Activated B cell treated with CpG ODN at 0.5 μM for 24 hours (primary cell): ENCODE results near the gene SDF2. TPM values are rescaled to one million over a fixed set of nuclear protein-coding genes. Genes with fewer than 3 reads are reported as not detected.

Experiments used
- ATAC-seq: fragments of 200-7000 bp; cut with Tn5 transposase; one replicate; pipeline ENCODE4 v1.10.0; 2021; ENCODE audit warnings: low read depth, mild to moderate bottlenecking, moderate library complexity
- CTCF ChIA-PET: fragments of 350-600 bp; sonication (Branson Sonifier 250); formaldehyde crosslinking; loops from one replicate; lab custom pipeline; 2021; ENCODE audit warnings: antibody characterized with exemption; lab: Charles Lee
- POLR2A ChIA-PET: fragments of 350-600 bp; sonication (Branson Sonifier 250); formaldehyde crosslinking; loops from one replicate; lab custom pipeline; 2021; ENCODE audit warnings: antibody characterized with exemption; lab: Charles Lee
- DNase-seq: peaks from one replicate; pipeline ENCODE4 v3.0.0; 2022
- H3K27ac Mint-ChIP-seq: one replicate; pipeline ENCODE4 v1.8.0; 2020; ENCODE audit warnings: mixed read lengths
- H3K27me3 Mint-ChIP-seq: one replicate; pipeline ENCODE4 v1.8.0; 2021; ENCODE audit warnings: mixed read lengths
- H3K36me3 Mint-ChIP-seq: one replicate; pipeline ENCODE4 v1.8.0; 2021; ENCODE audit warnings: low read depth, mixed read lengths
- H3K4me1 Mint-ChIP-seq: one replicate; pipeline ENCODE4 v1.8.0; 2021; ENCODE audit warnings: mixed read lengths
- H3K4me3 Mint-ChIP-seq: one replicate; pipeline ENCODE4 v1.8.0; 2020; ENCODE audit warnings: mild to moderate bottlenecking, mixed read lengths
- H3K9me3 Mint-ChIP-seq: one replicate; pipeline ENCODE4 v1.8.0; 2020; ENCODE audit warnings: mixed read lengths
- CTCF ChIP-seq: fragments of 200-600 bp; IDR thresholded peaks from one replicate; pipeline ENCODE4 v1.8.0; 2022; ENCODE audit warnings: antibody characterized with exemption, mild to moderate bottlenecking
- intact Hi-C: fragments of 100-400 bp; cut with micrococcal nuclease; formaldehyde crosslinking; loops from one replicate; pipeline ENCODE4 v1.15.1; 2024
- total RNA-seq: library from RNA; stranded (reverse); gene quantifications from 2 replicates; pipeline ENCODE4 v1.2.3, GENCODE V29; 2022

SDF2 gene
- total RNA-seq, 1 donor from 2014 or later: 47.7 TPM

GRCh38 chr17:28685366-28685765, 23.7 kb upstream of the SDF2 start:
- Mint-ChIP-seq H3K4me1 (no peaks in the 10 kb centered on the region), H3K9me3 (no peaks in the 10 kb centered on the region), H3K36me3 (peaks cover 97% of the 10 kb centered on the region), H3K27ac (no peak overlapping the region), H3K27me3 (no peaks in the 10 kb centered on the region), H3K4me3 (no peak overlapping the region)
- ChIA-PET CTCF (no interaction called here), POLR2A (no interaction called here)
- no peak for TF ChIP-seq CTCF
- no peak for ATAC-seq
- intact Hi-C loops: no loop called here
- DNase-seq: no peak

GRCh38 chr17:28684963-28685362, 23.3 kb upstream of the SDF2 start:
- Mint-ChIP-seq H3K4me3 (no peak overlapping the region), H3K4me1 (no peaks in the 10 kb centered on the region), H3K27ac (no peak overlapping the region), H3K27me3 (no peaks in the 10 kb centered on the region), H3K9me3 (no peaks in the 10 kb centered on the region), H3K36me3 (peaks cover 95% of the 10 kb centered on the region)
- ChIA-PET POLR2A (no interaction called here), CTCF (no interaction called here)
- no peak for TF ChIP-seq CTCF
- intact Hi-C loops: no loop called here
- no peak for ATAC-seq
- no peak for DNase-seq

GRCh38 chr17:28682655-28683054, 20.9 kb upstream of the SDF2 start:
- H3K4me3 Mint-ChIP-seq: no peak overlapping the region
- TF ChIP-seq CTCF: no peak
- H3K4me1 Mint-ChIP-seq: no peaks in the 10 kb centered on the region
- H3K9me3 Mint-ChIP-seq: no peaks in the 10 kb centered on the region
- DNase-seq (no peak), ATAC-seq (no peak)
- ChIA-PET POLR2A (no interaction called here), CTCF (no interaction called here)
- peaks cover 89% of the 10 kb centered on the region for H3K36me3 Mint-ChIP-seq
- no peak overlapping the region for H3K27ac Mint-ChIP-seq
- no peaks in the 10 kb centered on the region for H3K27me3 Mint-ChIP-seq
- intact Hi-C loops: no loop called here

GRCh38 chr17:28675980-28676379, 14.3 kb upstream of the SDF2 start:
- no peak for TF ChIP-seq CTCF
- Mint-ChIP-seq H3K27me3 (no peaks in the 10 kb centered on the region), H3K4me1 (no peaks in the 10 kb centered on the region), H3K36me3 (peaks cover 86% of the 10 kb centered on the region), H3K4me3 (no peak overlapping the region), H3K27ac (no peak overlapping the region), H3K9me3 (no peaks in the 10 kb centered on the region)
- CTCF ChIA-PET: interaction anchor here (0.6 to 1.5 kb wide), 4 partner anchors 29 to 241 kb away, joined by 3 to 5 read pairs (median 3); no protein-coding TSS in a partner anchor
- ATAC-seq (no peak), DNase-seq (no peak)
- intact Hi-C loops: no loop called here
- POLR2A ChIA-PET: interaction anchor here (0.7 to 1.0 kb wide), 2 partner anchors 44 to 83 kb away, joined by 3 read pairs; partner anchors contain the start of gene RPL23A

GRCh38 chr17:28675490-28675889, 13.8 kb upstream of the SDF2 start:
- Mint-ChIP-seq H3K27ac (no peak overlapping the region), H3K4me1 (no peaks in the 10 kb centered on the region), H3K9me3 (no peaks in the 10 kb centered on the region), H3K4me3 (no peak overlapping the region), H3K27me3 (no peaks in the 10 kb centered on the region), H3K36me3 (peaks cover 85% of the 10 kb centered on the region)
- no peak for TF ChIP-seq CTCF
- ATAC-seq: no peak
- DNase-seq: no peak
- POLR2A ChIA-PET: interaction anchor here (1.0 kb wide), 2 partner anchors 31 to 44 kb away, joined by 3 to 5 read pairs; partner anchors contain the start of genes BLTP2 and RPL23A
- CTCF ChIA-PET: interaction anchor here (0.6 to 1.5 kb wide), 3 partner anchors 28 to 241 kb away, joined by 3 to 5 read pairs (median 3); no protein-coding TSS in a partner anchor
- intact Hi-C loops: no loop called here
